Tibial nerve (tissue), 4 donors: ENCODE results near the gene CYP3A5. TPM values are rescaled to one million over a fixed set of nuclear protein-coding genes. Genes with fewer than 3 reads are reported as not detected.

ENCODE experiments used
- DNase-seq, 2 donors: peaks; one replicate each; pipeline ENCODE4 v3.0.0-alpha.2; 2019; ENCODE audit warnings: low spot score in 2 of 2
- H3K27ac ChIP-seq, 4 donors: fragments of 200-600 bp; sonication (generic) in 3 of 4; one replicate each; pipeline ENCODE4 v1.5.1; 2017 to 2019; ENCODE audit warnings: mild to moderate bottlenecking in 1 of 4
- H3K27me3 ChIP-seq, 2 donors: fragments of 200-600 bp; sonication (generic) in 1 of 2; one replicate each; pipeline versions ENCODE4 v1.5.1 to v1.6.0; 2017 to 2019
- H3K36me3 ChIP-seq, 3 donors: fragments of 200-600 bp; sonication (generic); one replicate each; pipeline ENCODE4 v1.5.1; 2018 to 2019
- H3K4me1 ChIP-seq, 4 donors: fragments of 200-600 bp; sonication (generic) in 3 of 4; one replicate each; pipeline ENCODE4 v1.5.1; 2017 to 2019
- H3K4me3 ChIP-seq, 4 donors: fragments of 200-600 bp; sonication (generic) in 3 of 4; one replicate each; pipeline ENCODE4 v1.5.1; 2017 to 2019; ENCODE audit warnings: mild to moderate bottlenecking in 1 of 4, moderate library complexity in 1 of 4
- H3K9me3 ChIP-seq, 4 donors: fragments of 200-600 bp; sonication (generic) in 3 of 4; one replicate each; pipeline ENCODE4 v1.5.1; 2017 to 2019
- EP300 ChIP-seq, 2 donors: sonication (generic); formaldehyde crosslinking; IDR thresholded peaks; one replicate each; pipeline ENCODE4 v1.6.1; 2017; ENCODE audit warnings: antibody characterized with exemption in 2 of 2, mild to moderate bottlenecking in 1 of 2
- POLR2A ChIP-seq, 2 donors: fragments of 450-650 bp; IDR thresholded peaks; one replicate each; pipeline ENCODE4 v1.6.1; 2017; ENCODE audit warnings: antibody characterized with exemption in 2 of 2, mild to moderate bottlenecking in 2 of 2, moderate library complexity in 2 of 2
- WGBS, 2 donors: methylation state at CpG; one replicate each; pipeline ENCODE4 v1.1.5; 2018; 5-methylcytosine and 5-hydroxymethylcytosine counted together
- total RNA-seq, 4 donors: library from RNA; depleted of rRNA; stranded (reverse); fragments of >200 nt; gene quantifications; one replicate each; pipeline ENCODE4 v1.1.0, GENCODE V29; 2016
- TF ChIP-seq, protein P1 (sequence below), 5 experiments: fragments of 200-600 bp in 3 of 5; fragments of 450-650 bp in 2 of 5; sonication (generic) in 3 of 5; IDR thresholded peaks; one replicate each; pipeline ENCODE4 v1.5.1; 2016 to 2019; ENCODE audit warnings: antibody characterized with exemption in 5 of 5, mild to moderate bottlenecking in 3 of 5, moderate library complexity in 2 of 5

Gene CYP3A5
- total RNA-seq, 4 donors from 2014 or later, result 2.4 to 42.9 (median 10.7) TPM

- DNase-seq, result no peak
- H3K27ac ChIP-seq, result no peak overlapping the region
- 91 to 92% methylated on average over 15 to 19 of the region's 20 CpGs for WGBS, 2 donors
- peaks cover 0 to 100% (median 16%) of the 10 kb centered on the region in 3 donors for H3K36me3 ChIP-seq
- no peaks in the 10 kb centered on the region for H3K4me1 ChIP-seq
- TF ChIP-seq POLR2A (IDR thresholded peaks at IDR 0.05) (no peak), EP300 (IDR thresholded peaks at IDR 0.05) (no peak)
- TF ChIP-seq, protein P1, sequence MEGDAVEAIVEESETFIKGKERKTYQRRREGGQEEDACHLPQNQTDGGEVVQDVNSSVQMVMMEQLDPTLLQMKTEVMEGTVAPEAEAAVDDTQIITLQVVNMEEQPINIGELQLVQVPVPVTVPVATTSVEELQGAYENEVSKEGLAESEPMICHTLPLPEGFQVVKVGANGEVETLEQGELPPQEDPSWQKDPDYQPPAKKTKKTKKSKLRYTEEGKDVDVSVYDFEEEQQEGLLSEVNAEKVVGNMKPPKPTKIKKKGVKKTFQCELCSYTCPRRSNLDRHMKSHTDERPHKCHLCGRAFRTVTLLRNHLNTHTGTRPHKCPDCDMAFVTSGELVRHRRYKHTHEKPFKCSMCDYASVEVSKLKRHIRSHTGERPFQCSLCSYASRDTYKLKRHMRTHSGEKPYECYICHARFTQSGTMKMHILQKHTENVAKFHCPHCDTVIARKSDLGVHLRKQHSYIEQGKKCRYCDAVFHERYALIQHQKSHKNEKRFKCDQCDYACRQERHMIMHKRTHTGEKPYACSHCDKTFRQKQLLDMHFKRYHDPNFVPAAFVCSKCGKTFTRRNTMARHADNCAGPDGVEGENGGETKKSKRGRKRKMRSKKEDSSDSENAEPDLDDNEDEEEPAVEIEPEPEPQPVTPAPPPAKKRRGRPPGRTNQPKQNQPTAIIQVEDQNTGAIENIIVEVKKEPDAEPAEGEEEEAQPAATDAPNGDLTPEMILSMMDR (IDR thresholded peaks at IDR 0.05), result no peak
- H3K4me3 ChIP-seq, result no peak overlapping the region
- H3K27me3 ChIP-seq, result no peaks in the 10 kb centered on the region
- no peaks in the 10 kb centered on the region for H3K9me3 ChIP-seq
Measured at GRCh38 chr7:99629643-99630042, 50.2 kb downstream of the CYP3A5 start.

DNA sequence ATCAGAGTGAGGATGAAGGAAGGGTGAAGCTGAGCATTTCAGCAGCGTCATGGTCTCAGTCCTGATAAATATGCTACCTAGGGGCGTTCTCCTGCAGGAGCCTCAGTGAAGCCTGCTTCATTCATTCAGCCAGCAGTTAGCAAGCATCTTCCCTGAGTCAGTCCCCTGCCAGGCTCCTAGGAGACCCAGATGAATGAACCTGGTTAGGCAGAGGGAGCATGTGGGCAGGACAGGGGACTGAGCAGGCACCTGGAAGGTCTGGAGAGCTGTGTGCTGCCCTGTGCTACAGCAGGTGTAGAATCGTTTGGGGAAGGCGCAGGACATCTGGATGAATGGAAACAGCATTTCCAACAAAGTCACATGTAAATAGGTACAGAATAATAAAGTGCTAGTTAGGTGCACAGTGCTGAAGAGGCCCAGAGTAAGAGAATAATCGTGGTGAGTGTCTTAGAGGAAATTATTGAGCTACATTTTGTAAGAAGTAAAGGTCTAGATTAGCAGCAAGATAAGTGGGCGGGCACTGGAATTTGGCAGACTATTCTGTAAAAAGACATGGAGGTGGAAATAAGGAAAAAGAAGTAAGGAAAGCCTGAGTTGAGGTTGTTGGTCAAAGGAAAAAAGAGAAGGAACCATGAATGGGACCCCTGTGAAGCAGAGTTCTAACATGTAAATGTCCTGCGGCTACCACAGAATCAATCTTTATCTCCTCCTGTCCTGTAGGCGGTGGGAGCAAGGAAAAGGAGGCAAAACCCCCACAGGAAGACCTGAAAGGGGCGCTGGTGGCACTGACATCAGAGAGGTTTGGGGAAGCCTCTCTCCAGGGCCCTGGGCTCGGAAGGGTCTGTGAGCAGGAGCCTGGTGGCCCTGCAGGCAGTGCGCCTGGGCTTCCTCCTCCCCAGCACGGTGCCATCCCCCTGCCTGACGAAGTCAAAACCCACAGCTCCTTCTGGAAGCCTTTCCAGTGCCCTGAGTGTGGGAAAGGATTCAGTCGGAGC, 51.0 kb downstream of the CYP3A5 start:
- Histone ChIP-seq H3K4me3 (no peak overlapping the region), H3K27me3 (no peaks in the 10 kb centered on the region), H3K27ac (no peak overlapping the region), H3K36me3 (peaks cover 0 to 100% (median 16%) of the 10 kb centered on the region in 3 donors), H3K9me3 (no peaks in the 10 kb centered on the region), H3K4me1 (no peaks in the 10 kb centered on the region)
- WGBS, 2 donors, result 76 to 82% methylated on average over 14 of the region's 14 CpGs
- no peak for DNase-seq
- TF ChIP-seq, protein P1 (IDR thresholded peaks at IDR 0.05), result no peak
- TF ChIP-seq POLR2A (IDR thresholded peaks at IDR 0.05) (no peak), EP300 (IDR thresholded peaks at IDR 0.05) (no peak)

GRCh38 chr7:99627513-99627912, 52.3 kb downstream of the CYP3A5 start:
- 94 to 95% methylated on average over 11 of the region's 11 CpGs for WGBS, 2 donors
- TF ChIP-seq, protein P1 (IDR thresholded peaks at IDR 0.05), result no peak
- TF ChIP-seq EP300 (IDR thresholded peaks at IDR 0.05), result no peak
- TF ChIP-seq POLR2A (IDR thresholded peaks at IDR 0.05), result no peak
- no peaks in the 10 kb centered on the region for H3K27me3 ChIP-seq
- H3K36me3 ChIP-seq, result peaks cover 0 to 100% (median 14%) of the 10 kb centered on the region in 3 donors
- no peak overlapping the region for H3K27ac ChIP-seq
- DNase-seq, result no peak
- no peak overlapping the region for H3K4me3 ChIP-seq
- H3K9me3 ChIP-seq, result no peaks in the 10 kb centered on the region
- H3K4me1 ChIP-seq, result no peaks in the 10 kb centered on the region

GRCh38 chr7:99626661-99627060, 53.1 kb downstream of the CYP3A5 start:
- WGBS, 2 donors, result 81 to 89% methylated on average over 1 of the region's 1 CpG
- Histone ChIP-seq H3K9me3 (no peaks in the 10 kb centered on the region), H3K27me3 (no peaks in the 10 kb centered on the region), H3K4me1 (no peaks in the 10 kb centered on the region), H3K4me3 (no peak overlapping the region), H3K36me3 (peaks cover 0 to 100% (median 18%) of the 10 kb centered on the region in 3 donors), H3K27ac (no peak overlapping the region)
- DNase-seq, result no peak
- TF ChIP-seq, protein P1 (IDR thresholded peaks at IDR 0.05), result no peak
- TF ChIP-seq EP300 (IDR thresholded peaks at IDR 0.05), result no peak
- no peak for TF ChIP-seq POLR2A (IDR thresholded peaks at IDR 0.05)

- TF ChIP-seq POLR2A (IDR thresholded peaks at IDR 0.05) (no peak), EP300 (IDR thresholded peaks at IDR 0.05) (no peak)
- TF ChIP-seq, protein P1 (IDR thresholded peaks at IDR 0.05), result no peak
- Histone ChIP-seq H3K4me3 (no peak overlapping the region), H3K27me3 (no peaks in the 10 kb centered on the region), H3K4me1 (no peaks in the 10 kb centered on the region), H3K9me3 (no peaks in the 10 kb centered on the region), H3K27ac (no peak overlapping the region), H3K36me3 (peaks cover 0 to 100% (median 23%) of the 10 kb centered on the region in 3 donors)
- no peak for DNase-seq
- WGBS, 2 donors, result 86 to 93% methylated on average over 4 of the region's 4 CpGs
Measured at GRCh38 chr7:99625961-99626360, 53.8 kb downstream of the CYP3A5 start.
